GM18526 (cell line): ENCODE data around the gene CCDC78.

Experiments
- POLR2A ChIP-seq: IDR thresholded peaks from 3 replicates; pipeline ENCODE4 v1.6.1; 2011; ENCODE audit not compliant: insufficient read length; ENCODE audit errors: extremely low read depth

Gene CCDC78

DNA sequence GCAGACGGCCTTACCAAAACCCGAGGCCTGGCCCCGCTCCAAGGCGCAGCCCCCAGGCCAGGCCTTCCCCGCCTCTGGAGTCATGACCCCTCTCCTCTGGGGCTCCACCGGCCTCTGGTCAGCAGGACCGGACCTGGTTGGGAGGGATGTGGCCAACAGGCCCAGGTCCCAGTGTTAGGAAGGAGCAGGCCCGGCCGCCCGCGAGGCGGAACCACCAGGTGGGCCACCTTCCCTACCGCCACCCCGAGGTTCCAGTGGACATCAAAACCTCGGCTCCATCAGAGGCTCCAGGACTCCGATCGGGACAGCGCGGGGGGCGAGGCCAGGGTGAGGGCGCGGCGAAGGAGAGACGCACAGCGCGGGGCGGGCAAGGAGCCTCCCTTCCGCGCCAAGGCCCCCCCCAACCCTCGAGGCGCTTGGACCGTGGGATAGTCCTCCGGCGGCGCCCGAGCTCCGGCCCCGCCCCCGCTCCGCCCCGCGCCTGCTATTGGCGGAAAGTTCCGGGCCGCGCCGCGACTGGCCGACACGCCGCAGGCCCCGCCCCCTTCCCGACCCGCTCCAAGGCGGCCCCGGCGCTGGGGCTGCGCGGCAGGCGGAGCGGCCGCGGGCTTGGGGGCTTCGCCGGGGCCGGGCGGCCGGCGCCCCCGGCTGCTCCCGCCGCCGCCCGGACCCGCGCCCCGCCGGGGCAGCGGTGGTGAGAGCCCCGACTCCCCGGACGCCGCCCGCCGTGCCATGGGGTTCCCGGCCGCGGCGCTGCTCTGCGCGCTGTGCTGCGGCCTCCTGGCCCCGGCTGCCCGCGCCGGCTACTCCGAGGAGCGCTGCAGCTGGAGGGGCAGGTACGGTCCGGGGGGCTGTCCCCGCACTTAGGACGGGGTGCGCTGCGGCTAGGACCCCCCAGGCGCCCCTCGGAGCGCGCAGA lies 11.4 kb downstream of the CCDC78 start, which contains the start of gene METRN:
Gene METRN, plus strand, starts transcription at position 561 of the 919 bp plus-strand sequence. Its CDS starts 172 bp downstream, at position 733.
- no peak for TF ChIP-seq POLR2A

DNA sequence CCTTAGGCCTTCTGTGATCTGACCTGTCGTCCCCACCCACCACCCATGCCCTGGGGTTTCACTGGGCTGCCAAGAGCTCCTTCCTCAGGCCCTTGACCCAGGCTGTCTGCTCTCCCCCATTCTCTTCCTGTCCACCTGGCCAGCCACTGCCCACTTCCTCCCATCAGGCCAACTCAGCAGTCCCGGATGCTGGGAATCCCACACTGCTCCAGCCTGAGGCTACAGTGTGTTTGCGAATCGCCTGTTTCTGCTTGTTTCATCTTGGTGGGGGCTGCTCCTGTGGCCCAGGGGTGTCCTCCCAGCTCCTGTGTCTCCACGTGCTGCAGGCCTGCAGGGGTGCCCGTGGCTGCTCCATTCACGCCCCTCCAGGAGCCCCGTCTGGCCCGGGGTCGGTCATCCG lies 12.2 kb downstream of the CCDC78 start:
- no peak for TF ChIP-seq POLR2A

GRCh38 chr16:711548-712320 lies 14.5 kb downstream of the CCDC78 start:
- TF ChIP-seq POLR2A: no peak

DNA sequence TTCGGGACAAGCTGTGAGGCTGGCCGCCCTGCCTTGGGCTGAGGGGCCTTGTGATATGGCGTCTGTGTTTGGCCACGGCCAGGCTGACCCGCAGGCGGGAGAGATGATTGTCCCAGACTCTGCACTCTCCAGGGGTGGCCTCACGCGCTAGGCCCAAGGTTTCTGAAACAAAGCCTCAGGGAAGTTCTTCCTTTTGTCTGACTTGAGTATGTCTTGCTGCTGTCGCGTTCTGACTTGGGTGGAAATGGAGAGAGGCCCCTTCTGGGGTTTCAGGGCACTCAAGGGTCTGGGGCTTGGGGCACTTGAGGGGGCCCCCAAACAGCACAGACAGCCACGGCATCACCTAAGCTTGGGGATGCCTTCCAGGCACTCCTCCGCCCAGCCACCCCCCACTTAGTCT lies 15.2 kb downstream of the CCDC78 start:
- TF ChIP-seq POLR2A: no peak

GRCh38 chr16:710500-711075 lies 15.7 kb downstream of the CCDC78 start:
- TF ChIP-seq POLR2A: no peak

DNA sequence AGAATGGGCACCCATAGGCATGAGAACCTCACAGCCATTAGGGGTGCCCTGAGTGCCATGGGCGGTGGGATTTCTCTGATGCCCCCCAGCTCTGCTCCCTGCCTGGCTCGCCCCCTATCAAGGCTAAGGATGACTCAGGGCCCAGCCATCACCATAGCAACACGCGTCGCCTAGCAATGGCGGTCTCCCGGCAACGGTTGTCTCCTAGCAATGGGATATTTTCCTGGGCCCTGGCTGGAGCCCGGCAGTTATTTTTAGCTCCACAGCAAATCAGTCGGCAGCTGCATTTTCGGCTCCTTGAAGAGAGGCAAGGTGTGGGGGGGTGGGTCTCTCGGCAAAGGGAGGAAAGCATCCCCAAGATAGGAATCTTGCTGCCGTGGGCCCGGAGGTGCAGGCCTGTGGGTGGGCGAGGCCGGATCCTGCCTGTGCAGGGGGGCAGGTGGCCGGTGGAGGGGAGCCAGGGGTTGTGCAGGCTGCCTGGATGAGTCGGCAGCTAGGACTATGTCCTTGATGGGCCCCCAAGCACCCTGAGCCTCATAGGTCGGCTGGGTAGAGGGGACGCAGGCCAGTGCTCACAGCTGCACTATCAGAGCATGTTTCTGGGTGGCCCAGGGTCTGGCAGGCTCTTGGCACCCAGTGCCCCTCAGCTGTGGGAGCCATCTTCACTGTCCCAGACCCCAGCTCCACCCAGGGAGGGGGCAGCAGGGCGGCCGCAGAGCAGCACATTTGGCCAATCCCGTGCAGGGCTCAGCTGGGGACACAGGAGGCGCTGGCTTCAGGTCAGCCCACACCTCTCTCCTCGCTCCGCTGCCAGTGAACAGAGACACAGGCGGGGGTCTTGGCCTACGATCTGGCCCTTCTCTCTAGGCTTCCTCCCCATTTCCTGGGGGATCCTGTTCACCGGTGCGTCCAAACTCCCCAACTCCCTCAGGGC lies 16.4 kb downstream of the CCDC78 start:
- no peak for TF ChIP-seq POLR2A

DNA sequence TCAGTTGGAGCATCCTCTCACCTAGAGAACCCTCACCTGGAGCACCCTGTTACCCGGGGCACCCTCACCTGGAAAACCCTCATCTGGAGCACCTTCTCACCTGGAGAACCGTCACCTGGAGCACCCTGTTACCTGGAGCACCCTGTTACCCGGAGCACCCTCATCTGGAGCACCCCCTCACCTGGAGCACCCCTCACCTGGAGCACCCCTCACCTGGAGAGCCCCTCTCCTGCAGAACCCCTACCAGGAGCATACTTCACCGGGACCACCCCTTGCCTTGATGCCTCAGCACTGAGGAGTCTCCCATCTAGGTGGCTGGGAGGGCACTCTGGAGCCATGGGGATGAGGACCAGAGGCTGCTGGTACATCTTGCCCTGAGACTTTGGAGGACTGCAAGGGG lies 17.3 kb downstream of the CCDC78 start:
- no peak for TF ChIP-seq POLR2A

GRCh38 chr16:708019-708418 lies 18.2 kb downstream of the CCDC78 start:
- no peak for TF ChIP-seq POLR2A

GRCh38 chr16:707062-707538 lies 19.1 kb downstream of the CCDC78 start:
- TF ChIP-seq POLR2A: no peak

GRCh38 chr16:706189-707061 lies 19.8 kb downstream of the CCDC78 start:
- no peak for TF ChIP-seq POLR2A

- TF ChIP-seq POLR2A: no peak
These were observed 20.6 kb downstream of the CCDC78 start, which contains the start of gene FBXL16 for GRCh38 chr16:705431-706188. Gene FBXL16 (minus strand): TSS chr16:705801. CDS start chr16:697405, 8,396 bp downstream.

GRCh38 chr16:704552-705380 lies 21.5 kb downstream of the CCDC78 start:
- no peak for TF ChIP-seq POLR2A

GRCh38 chr16:704047-704446 lies 22.2 kb downstream of the CCDC78 start:
- TF ChIP-seq POLR2A: no peak
